ENCODE measurements around the gene SFXN5.

GRCh38 chr2:72895154-72895553 lies 176.4 kb downstream of the SFXN5 start:
- TF ChIP-seq, protein P1, sequence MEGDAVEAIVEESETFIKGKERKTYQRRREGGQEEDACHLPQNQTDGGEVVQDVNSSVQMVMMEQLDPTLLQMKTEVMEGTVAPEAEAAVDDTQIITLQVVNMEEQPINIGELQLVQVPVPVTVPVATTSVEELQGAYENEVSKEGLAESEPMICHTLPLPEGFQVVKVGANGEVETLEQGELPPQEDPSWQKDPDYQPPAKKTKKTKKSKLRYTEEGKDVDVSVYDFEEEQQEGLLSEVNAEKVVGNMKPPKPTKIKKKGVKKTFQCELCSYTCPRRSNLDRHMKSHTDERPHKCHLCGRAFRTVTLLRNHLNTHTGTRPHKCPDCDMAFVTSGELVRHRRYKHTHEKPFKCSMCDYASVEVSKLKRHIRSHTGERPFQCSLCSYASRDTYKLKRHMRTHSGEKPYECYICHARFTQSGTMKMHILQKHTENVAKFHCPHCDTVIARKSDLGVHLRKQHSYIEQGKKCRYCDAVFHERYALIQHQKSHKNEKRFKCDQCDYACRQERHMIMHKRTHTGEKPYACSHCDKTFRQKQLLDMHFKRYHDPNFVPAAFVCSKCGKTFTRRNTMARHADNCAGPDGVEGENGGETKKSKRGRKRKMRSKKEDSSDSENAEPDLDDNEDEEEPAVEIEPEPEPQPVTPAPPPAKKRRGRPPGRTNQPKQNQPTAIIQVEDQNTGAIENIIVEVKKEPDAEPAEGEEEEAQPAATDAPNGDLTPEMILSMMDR (conservative IDR thresholded peaks at IDR 0.05 in 1 of 2, IDR thresholded peaks at IDR 0.05 in 1 of 2; ENCODE audit: low read depth in 1 of 2, low read length in 2 of 2), result no peak
- TF ChIP-seq EZH2 (IDR thresholded peaks at IDR 0.05; ENCODE audit: low read length, missing control alignments), result no peak

Measured in fibroblast of lung (primary cell).